BLaER1 (cell line): Measurements from ENCODE around the gene APOBEC3B.
"Not testable (repeated sequence)": the region's sequence is repeated elsewhere in the genome, so short reads cannot be mapped to it uniquely, and the experiment has no call there.

ENCODE experiments used
- H3K27ac ChIP-seq: shearing (Covaris generic); formaldehyde crosslinking; 2 replicates; pipeline ENCODE4 v1.8.1; 2022
- H3K27me3 ChIP-seq: shearing (Covaris generic); formaldehyde crosslinking; 2 replicates; pipeline ENCODE4 v1.8.1; 2022
- H3K36me3 ChIP-seq: shearing (Covaris generic); formaldehyde crosslinking; 2 replicates; pipeline ENCODE4 v1.8.1; 2022
- H3K4me1 ChIP-seq: shearing (Covaris generic); formaldehyde crosslinking; 2 replicates; pipeline ENCODE4 v1.8.1; 2022
- H3K4me2 ChIP-seq: shearing (Covaris generic); formaldehyde crosslinking; 2 replicates; pipeline ENCODE4 v1.8.1; 2022
- H3K4me3 ChIP-seq: shearing (Covaris generic); formaldehyde crosslinking; 2 replicates; pipeline ENCODE4 v1.8.1; 2022
- H3K9ac ChIP-seq: shearing (Covaris generic); formaldehyde crosslinking; 2 replicates; pipeline ENCODE4 v1.8.1; 2022
- H3K9me3 ChIP-seq: shearing (Covaris generic); formaldehyde crosslinking; 2 replicates; pipeline ENCODE4 v1.8.1; 2022
- H4K20me1 ChIP-seq: shearing (Covaris generic); formaldehyde crosslinking; 2 replicates; pipeline ENCODE4 v1.8.1; 2022
- Cebpa-rat ChIP-seq: shearing (Covaris generic); IDR thresholded peaks from 2 replicates; pipeline ENCODE4 v1.8.1; 2022

The APOBEC3B gene

GRCh38 chr22:38957046-38957770 lies 24.9 kb upstream of the APOBEC3B start, which contains the start of gene APOBEC3A:
APOBEC3A (plus strand) TSS chr22:38957609; CDS start chr22:38957692, 83 bp downstream.
- Histone ChIP-seq H4K20me1 (no peaks in the 10 kb centered on the region), H3K4me2 (peak within 1 kb of the TSS; percentile 22), H3K36me3 (no peaks in the 10 kb centered on the region), H3K9me3 (no peaks in the 10 kb centered on the region), H3K4me3 (no peak within 1 kb of the TSS), H3K4me1 (peaks cover 32% of the 10 kb centered on the region), H3K27me3 (no peaks in the 10 kb centered on the region), H3K27ac (no peak within 1 kb of the TSS), H3K9ac (no peak within 1 kb of the TSS)
- no peak for TF ChIP-seq Cebpa-rat

GRCh38 chr22:38957808-38958650 lies 24.1 kb upstream of the APOBEC3B start:
- no peaks in the 10 kb centered on the region for H3K27me3 ChIP-seq
- no peaks in the 10 kb centered on the region for H3K9me3 ChIP-seq
- TF ChIP-seq Cebpa-rat, result no peak
- H3K4me3 ChIP-seq, result no peak overlapping the region
- no peak overlapping the region for H3K9ac ChIP-seq
- H3K4me2 ChIP-seq, result no peak overlapping the region
- no peaks in the 10 kb centered on the region for H3K36me3 ChIP-seq
- peaks cover 32% of the 10 kb centered on the region for H3K4me1 ChIP-seq
- no peak overlapping the region for H3K27ac ChIP-seq
- H4K20me1 ChIP-seq, result no peaks in the 10 kb centered on the region

- H3K9me3 ChIP-seq, H3K9ac ChIP-seq, H3K4me2 ChIP-seq, H4K20me1 ChIP-seq, H3K36me3 ChIP-seq, H3K4me3 ChIP-seq, H3K27me3 ChIP-seq, H3K27ac ChIP-seq: not testable (repeated sequence)
- peaks cover 37% of the 10 kb centered on the region for H3K4me1 ChIP-seq
Measured at GRCh38 chr22:38958651-38958943, 23.6 kb upstream of the APOBEC3B start.

DNA sequence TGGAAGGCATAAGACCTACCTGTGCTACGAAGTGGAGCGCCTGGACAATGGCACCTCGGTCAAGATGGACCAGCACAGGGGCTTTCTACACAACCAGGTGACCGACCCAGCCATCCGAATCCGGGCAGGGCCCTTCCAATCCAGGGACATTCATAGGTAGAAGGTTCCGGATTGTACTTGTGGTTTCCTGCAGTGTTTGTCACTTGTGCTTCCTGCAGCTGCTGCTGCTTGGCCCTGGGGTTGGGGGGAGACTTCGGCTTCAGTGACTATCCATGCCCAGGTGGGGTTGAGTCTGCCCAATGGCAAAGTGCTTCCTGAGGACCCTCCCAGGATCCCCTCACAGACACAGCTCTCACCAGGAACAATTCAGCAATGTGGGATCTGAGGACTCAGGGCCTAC lies 22.6 kb upstream of the APOBEC3B start:
- Histone ChIP-seq H3K27ac (no peak overlapping the region), H3K27me3 (no peaks in the 10 kb centered on the region), H3K36me3 (no peaks in the 10 kb centered on the region), H3K9ac (no peak overlapping the region), H3K4me1 (peaks cover 43% of the 10 kb centered on the region), H3K4me2 (peak overlapping the region; percentile 57), H3K4me3 (no peak overlapping the region), H3K9me3 (no peaks in the 10 kb centered on the region), H4K20me1 (no peaks in the 10 kb centered on the region)
- TF ChIP-seq Cebpa-rat, result no peak

DNA sequence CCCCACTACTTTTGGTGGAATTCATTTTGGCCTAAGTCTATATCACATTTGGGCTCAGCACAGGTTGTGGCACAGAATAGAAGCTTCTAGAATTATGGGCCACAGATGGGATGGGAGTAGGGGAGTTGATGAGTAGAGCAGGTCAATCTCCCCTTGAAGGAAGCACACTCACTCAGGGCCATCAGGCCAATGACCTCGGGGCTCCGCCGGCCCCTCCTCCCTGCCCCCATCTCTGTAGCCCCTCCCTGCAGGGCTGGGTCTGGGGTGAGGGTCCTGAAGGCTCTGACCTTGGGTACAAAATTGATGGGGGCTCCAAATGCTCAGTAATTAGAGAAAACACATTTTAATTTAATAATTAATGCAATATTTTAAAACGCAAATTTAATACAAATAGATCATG lies 21.5 kb upstream of the APOBEC3B start:
- not testable (repeated sequence) for H3K27me3 ChIP-seq, H3K4me2 ChIP-seq, H3K9ac ChIP-seq, H3K27ac ChIP-seq, H3K4me3 ChIP-seq, H3K9me3 ChIP-seq, H3K36me3 ChIP-seq, H4K20me1 ChIP-seq
- peaks cover 54% of the 10 kb centered on the region for H3K4me1 ChIP-seq

DNA sequence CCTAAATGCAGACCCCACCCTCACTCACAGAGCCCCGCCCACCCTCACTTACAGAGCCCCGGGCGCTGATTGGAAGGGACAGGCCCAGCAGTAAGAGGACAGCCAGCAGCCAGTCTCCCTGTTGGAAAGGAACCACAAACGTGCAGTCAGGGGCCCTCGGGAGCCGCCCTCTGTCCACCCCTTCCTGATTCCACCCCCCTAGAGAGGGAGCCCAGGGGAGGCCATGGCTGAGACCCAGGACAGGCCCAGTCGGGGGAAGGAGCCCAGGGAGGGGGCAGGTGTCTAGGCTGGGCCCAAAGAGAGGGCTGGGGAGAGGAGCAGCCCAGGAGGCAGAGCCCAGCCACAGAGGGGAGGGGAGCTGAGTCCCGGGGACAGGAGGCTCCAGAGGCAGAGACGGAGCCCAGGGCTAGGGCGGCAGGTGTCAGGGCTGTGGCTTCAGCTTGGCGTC lies 18.8 kb upstream of the APOBEC3B start:
- not testable (repeated sequence) for H3K9ac ChIP-seq, H3K36me3 ChIP-seq, H4K20me1 ChIP-seq, H3K27ac ChIP-seq, H3K9me3 ChIP-seq, H3K27me3 ChIP-seq, H3K4me3 ChIP-seq
- H3K4me1 ChIP-seq, result peaks cover 62% of the 10 kb centered on the region
- H3K4me2 ChIP-seq, result peak overlapping the region; percentile 40

GRCh38 chr22:38963872-38964271 lies 18.3 kb upstream of the APOBEC3B start:
- Histone ChIP-seq H3K27ac (no peak overlapping the region), H3K4me1 (peaks cover 67% of the 10 kb centered on the region), H3K4me2 (0 out of 2 replicates have a peak overlapping the region, but pooled peaks have one; percentile 40), H4K20me1 (no peaks in the 10 kb centered on the region), H3K27me3 (no peaks in the 10 kb centered on the region), H3K9me3 (no peaks in the 10 kb centered on the region), H3K9ac (no peak overlapping the region), H3K4me3 (no peak overlapping the region), H3K36me3 (no peaks in the 10 kb centered on the region)
- no peak for TF ChIP-seq Cebpa-rat

- H3K4me3 ChIP-seq, result no peak overlapping the region
- H3K27ac ChIP-seq, result no peak overlapping the region
- no peaks in the 10 kb centered on the region for H3K9me3 ChIP-seq
- H3K4me2 ChIP-seq, result peak overlapping the region; percentile 70
- TF ChIP-seq Cebpa-rat, result no peak
- no peaks in the 10 kb centered on the region for H3K36me3 ChIP-seq
- no peaks in the 10 kb centered on the region for H4K20me1 ChIP-seq
- peaks cover 66% of the 10 kb centered on the region for H3K4me1 ChIP-seq
- H3K9ac ChIP-seq, result no peak overlapping the region
- H3K27me3 ChIP-seq, result no peaks in the 10 kb centered on the region
Measured at GRCh38 chr22:38964306-38964705, 17.8 kb upstream of the APOBEC3B start.

GRCh38 chr22:38964989-38965388 lies 17.2 kb upstream of the APOBEC3B start:
- H3K4me3 ChIP-seq, result no peak overlapping the region
- H3K9ac ChIP-seq, result peak overlapping the region; percentile 24; the same call in 1 of the 2 replicates

GRCh38 chr22:38965614-38966379 lies 16.4 kb upstream of the APOBEC3B start:
- Histone ChIP-seq H3K9ac (0 out of 2 replicates have a peak overlapping the region, but pooled peaks have one; percentile 6), H3K4me1 (peaks cover 57% of the 10 kb centered on the region), H3K27me3 (no peaks in the 10 kb centered on the region), H3K4me2 (peak overlapping the region; percentile 70), H4K20me1 (no peaks in the 10 kb centered on the region), H3K27ac (peak overlapping the region; percentile 3), H3K4me3 (no peak overlapping the region), H3K36me3 (no peaks in the 10 kb centered on the region), H3K9me3 (no peaks in the 10 kb centered on the region)
- no peak for TF ChIP-seq Cebpa-rat

More at GRCh38 chr22:38964989-38965388, 17.2 kb upstream of the APOBEC3B start:
- H3K4me2 ChIP-seq, result peak overlapping the region; percentile 70
- no peaks in the 10 kb centered on the region for H3K27me3 ChIP-seq
- peak overlapping the region; percentile 3; the same call in 1 of the 2 replicates for H3K27ac ChIP-seq
- H3K36me3 ChIP-seq, result no peaks in the 10 kb centered on the region
- no peaks in the 10 kb centered on the region for H3K9me3 ChIP-seq
- no peaks in the 10 kb centered on the region for H4K20me1 ChIP-seq
- TF ChIP-seq Cebpa-rat, result no peak
- peaks cover 59% of the 10 kb centered on the region for H3K4me1 ChIP-seq
